Endometrial microvascular endothelial cells (primary cell): ENCODE results near the gene NKD1. TPM values are rescaled to one million over a fixed set of nuclear protein-coding genes. Genes with fewer than 3 reads are reported as not detected.

Experiments used
- in situ Hi-C: cut with HindIII; loops from 2 replicates; pipeline ENCODE4 v1.10.0; 2017; ENCODE audit warnings: low sequenced_read_pairs, low pct_unique_long_range_greater_than_20kb; ENCODE audit errors: inconsistent ontology term
- total RNA-seq: library from RNA; depleted of rRNA; stranded (reverse); fragments of >200 nt; gene quantifications from one replicate; pipeline ENCODE4 v1.2.3, GENCODE V29; 2015; ENCODE audit errors: inconsistent ontology term

The NKD1 gene
- total RNA-seq, 1 donor from 2014 or later = under 0.01 TPM

DNA sequence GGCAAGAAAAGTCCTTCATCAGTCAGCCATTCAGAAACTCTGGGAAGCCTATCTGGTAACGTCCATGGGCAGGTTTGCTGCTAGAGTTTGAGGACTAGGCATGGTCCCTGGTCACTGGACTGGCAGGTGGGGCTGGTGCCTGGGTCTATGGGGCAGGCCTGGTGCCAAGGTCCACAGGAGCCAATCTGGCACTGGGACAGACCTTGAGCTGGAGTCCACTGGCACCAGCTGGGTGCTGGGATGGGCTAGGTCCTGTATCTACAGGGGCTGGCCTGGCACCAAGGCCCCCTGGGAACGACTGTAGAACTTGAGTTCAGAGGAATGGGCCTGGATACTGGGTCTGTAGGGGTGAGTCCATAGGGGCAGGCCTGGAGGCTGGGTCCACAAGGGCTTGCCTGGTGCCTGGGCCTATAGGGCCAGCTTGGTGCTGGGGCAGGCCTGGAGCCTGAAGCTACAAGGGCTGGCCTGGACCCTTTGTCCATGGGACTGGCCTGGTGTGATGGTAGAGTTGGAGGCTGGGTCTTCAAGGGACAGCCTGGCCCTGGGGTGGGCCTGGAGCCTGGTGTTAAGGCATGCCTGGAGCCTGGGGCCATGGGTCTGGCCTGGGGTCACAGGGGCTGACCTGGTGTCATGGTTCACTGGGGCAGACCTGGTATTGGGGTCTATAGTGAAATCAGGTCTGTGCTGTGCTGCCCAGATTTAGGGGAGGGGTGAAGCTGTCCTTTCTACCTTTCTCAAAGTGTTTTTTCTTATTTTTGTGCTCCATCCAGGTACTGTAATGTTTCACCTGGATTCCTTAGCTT lies 30.5 kb upstream of the NKD1 start:
- in situ Hi-C loops = no loop called here

DNA sequence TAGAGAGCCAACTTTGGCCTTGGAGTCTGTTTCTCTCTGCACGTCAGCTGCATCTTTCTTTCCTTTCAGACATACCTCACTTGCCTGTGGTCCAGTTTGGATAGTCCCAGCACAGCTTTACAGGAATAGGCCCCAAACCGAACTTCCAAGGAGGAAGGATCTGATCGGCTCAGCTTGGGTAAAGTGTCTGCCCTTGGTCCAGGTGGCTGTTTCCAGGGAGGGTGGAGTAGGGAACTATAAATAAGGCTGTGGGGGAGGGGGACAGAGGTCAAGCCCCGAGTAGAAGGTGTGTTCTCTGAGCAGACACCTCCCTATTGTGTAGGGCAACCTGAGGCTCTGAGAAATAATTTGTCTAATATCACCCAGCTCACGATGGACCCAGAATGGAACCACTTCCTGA lies 29.2 kb upstream of the NKD1 start:
- in situ Hi-C loops = no loop called here

DNA sequence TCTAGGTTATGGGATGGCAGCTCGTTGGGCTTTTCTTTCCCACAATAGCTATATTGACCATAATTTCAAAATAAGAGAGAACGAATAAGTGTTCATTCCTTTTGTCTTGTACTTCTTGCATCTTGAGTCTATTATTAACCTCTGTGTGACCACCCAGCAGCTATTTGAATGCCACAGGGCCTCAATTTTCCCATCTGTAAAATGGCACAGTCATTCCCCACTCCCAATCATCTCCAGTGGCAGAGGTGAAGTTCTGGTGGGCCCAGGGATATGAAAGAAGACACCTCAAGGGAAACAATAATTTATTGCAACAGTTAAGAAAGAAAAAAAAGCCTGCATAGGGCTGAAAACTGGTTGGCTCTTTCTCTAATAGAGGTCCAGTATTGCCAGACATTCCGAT lies 28.6 kb upstream of the NKD1 start:
- in situ Hi-C loops = no loop called here

DNA sequence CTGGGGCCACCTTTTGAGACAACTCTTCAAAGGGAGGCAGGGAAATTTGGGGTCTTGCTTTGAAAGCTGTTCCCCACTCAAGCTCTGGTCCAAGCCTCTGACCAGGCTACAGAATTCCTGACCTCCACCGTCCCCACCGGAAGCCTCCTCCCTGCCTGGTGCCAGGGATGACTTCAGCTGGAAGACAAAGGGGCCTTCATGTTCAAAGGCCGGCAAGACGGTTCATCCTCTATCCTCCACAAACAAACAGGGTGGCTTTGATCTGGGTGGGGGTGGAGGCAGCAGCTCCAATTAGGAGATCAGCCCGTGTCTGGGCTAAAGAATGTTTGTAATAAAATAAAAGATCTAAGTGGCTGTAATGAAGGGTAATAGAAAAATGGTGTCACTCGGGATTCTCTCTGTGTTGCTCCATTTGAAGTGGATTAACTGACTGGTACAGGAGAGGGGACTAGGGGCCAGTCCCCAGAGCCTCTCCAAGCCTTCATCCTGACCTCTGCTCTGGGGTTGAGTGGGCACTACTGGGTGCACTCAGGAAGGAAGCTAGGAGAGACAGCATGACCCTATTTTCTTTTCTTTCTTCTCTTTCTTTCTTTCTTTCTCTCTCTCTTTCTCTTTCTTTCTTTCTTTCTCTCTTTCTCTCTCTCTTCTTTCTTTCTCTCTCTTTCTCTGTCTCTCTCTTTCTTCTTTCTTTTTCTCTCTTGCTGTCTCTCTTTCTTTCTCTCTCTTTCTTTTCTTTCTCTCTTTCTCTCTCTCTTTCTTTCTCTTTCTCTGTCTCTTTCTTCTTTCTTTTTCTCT lies 27.5 kb upstream of the NKD1 start:
- in situ Hi-C loops = no loop called here

DNA sequence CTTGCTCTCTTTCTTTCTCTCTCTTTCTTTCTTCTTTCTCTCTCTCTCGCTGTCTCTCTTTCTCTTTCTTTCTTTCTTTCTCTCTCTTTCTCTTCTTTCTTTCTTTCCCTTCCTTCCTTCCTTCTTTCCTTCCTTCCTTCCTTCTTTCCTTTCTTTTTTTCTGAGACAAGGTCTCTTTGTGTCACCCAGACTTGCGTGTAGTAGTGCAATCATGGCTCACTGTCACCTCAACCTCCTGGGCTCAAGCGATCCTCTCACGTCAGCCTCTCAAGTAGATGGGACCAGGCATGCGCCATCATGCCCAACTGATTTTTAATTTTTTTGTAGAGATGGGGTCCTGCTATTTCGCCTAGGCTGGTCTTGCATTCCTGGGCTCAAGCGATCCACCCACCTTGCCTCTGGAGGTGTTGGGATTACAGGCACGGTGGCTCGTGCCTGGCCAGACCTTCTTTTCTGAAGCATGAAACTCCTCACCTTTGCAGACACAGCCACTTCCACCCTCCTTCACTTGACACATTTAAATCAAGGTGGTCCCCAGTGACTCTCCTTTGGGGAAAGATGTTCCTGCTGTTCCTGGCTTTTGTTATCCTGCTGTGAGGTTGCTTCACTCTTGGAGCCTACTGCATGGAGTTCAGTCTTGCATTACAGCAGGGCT lies 26.8 kb upstream of the NKD1 start:
- in situ Hi-C loops = no loop called here

DNA sequence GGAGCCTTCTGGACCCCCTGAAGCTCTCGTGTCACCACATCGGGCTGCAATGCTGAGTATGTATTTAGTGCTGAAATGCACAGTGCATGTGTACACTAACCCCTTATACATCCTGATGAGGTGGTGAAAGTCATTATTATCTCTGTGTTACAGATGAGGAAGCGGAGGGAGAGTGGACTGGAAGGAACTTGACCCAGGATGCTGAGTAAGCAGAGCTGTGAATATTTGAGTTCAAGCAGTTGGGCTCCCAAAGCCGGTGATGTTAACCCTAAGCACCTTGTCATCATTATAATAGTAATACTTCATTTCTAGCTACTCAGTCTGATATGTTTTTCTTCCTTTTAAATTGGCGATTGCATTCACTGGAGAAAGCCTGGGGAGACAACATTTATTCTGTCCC lies 25.9 kb upstream of the NKD1 start:
- in situ Hi-C loops = no loop called here

DNA sequence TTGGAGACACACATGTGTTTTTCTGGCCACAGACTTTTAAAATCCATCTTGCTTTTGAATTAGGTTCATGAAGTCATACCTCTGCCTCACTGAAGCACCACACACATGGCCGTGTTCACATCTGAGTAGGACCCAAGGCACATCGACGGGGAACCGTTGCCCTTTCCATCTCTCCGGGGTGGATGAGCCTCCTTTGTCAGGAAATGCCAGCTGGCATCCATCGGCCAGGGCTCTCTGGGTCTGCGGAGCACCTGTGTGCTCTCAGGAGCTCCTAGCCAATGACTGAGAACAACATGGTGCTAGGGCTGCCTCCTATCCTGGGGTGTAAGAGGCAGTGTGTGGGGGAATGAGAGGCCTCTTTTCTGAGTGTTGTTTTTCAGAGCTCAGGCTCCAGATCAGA lies 24.5 kb upstream of the NKD1 start:
- in situ Hi-C loops = no loop called here

DNA sequence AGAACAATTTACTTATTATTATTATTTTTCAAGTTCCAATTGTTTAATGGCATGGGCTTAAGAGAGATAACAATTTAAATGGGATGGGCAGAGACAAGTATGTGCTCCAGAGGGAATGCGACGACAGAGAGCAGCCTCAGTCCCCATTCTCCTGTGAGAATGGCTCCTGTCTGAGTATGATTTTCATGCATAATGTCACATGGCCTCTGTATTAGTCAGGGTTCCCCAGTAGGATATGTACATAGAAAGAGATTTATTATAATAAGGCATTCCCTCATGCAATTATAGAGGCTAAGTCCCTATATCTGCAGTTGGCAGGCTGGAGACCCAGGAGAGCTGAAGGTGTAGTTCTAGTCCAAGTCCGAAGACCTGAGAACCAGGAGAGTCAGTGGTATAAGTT lies 22.9 kb upstream of the NKD1 start:
- in situ Hi-C loops = no loop called here

DNA sequence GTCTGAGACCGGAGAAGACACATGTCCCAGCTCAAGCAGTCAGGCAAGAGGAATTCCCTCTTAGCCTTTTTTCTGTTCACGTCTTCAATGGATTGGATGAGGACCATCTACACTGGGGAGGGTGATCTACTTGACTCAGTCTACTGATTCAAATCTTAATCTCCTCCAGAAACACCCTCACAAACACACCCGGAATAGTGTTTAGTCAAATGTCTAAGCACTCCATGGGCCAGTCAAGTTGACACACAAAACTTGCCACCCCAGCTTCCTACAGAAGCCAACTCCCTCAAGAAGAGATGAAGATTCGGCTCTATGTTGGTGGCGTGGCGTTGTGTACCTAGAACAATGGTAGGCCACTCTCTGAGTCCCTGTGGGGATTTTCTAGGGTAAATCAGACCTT lies 22.5 kb upstream of the NKD1 start:
- in situ Hi-C loops = no loop called here

DNA sequence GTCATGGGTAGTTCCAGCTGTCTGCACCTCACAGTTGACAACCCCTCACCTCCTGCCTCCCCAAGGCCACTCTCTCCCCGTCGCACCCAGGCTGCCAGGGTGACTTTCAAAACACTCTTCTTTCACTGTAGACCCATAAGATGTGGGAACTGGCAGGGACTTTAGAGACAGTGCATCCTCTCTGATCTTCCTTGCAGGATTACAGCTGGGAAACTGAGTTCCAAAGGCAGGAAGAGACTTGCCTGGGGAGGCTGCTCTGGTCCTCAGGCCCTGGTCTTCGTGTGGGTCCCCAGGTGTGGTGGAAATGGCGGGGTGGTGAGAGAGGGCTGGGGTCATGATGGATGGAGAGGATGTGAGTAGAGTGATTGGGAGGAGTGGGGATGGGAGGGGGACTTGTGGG lies 21.9 kb upstream of the NKD1 start:
- in situ Hi-C loops = no loop called here

DNA sequence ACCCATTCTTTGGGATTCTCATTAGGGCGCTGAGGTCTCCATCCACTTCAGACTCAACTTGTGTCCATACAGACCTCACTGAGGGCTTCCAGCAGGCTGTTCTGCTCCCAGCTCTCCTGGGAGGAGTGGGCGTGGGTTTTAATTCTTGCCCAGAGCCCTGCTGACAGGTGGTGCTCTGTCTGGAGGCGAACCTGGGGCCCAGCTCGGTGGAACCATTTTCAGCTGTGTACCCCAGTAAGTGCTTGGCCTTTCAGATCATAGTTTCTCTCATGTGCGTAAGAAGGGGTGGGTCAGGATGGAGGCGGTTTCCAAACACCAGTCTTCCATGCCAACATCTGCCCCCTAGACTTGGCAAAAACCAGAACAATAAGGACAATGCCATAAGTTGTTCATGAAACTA lies 21.4 kb upstream of the NKD1 start:
- in situ Hi-C loops = no loop called here

DNA sequence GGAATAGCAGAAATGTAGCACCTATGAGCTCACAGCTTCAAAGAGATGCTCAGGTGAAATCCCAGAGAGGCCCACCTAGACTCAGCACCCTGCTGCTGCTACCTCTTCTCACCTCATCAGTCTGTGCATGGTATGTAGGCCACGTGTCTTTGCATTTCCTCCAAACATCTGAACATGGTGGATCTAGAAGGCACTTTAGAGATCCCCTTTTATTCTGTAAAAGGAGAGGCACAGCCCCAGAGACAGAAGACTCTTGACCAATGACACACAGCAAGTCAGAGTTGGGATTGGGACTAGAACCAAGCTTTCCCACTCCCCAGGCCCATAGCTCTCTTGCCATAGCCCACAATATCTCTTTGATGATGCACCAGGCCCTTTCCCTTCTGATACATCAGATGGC lies 19.4 kb upstream of the NKD1 start:
- in situ Hi-C loops = no loop called here

DNA sequence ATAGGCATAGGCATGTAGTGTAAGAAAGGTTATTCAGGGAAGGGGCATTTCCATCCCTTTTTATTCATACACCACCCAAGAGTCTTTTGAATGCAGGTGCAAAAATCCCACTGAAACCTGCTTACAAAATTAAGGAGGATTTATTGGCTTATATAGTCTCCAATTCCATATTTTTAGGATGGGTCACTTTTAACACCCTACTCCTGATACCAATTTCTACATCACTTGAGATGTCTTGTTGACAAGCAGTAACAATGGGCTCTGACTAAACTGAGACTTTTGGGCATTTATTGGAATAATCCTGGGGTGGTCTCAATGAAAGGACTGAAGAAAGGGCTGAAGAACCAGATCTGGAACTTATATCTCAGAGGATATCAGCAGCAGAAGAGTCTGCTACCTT lies 18.9 kb upstream of the NKD1 start:
- in situ Hi-C loops = no loop called here

DNA sequence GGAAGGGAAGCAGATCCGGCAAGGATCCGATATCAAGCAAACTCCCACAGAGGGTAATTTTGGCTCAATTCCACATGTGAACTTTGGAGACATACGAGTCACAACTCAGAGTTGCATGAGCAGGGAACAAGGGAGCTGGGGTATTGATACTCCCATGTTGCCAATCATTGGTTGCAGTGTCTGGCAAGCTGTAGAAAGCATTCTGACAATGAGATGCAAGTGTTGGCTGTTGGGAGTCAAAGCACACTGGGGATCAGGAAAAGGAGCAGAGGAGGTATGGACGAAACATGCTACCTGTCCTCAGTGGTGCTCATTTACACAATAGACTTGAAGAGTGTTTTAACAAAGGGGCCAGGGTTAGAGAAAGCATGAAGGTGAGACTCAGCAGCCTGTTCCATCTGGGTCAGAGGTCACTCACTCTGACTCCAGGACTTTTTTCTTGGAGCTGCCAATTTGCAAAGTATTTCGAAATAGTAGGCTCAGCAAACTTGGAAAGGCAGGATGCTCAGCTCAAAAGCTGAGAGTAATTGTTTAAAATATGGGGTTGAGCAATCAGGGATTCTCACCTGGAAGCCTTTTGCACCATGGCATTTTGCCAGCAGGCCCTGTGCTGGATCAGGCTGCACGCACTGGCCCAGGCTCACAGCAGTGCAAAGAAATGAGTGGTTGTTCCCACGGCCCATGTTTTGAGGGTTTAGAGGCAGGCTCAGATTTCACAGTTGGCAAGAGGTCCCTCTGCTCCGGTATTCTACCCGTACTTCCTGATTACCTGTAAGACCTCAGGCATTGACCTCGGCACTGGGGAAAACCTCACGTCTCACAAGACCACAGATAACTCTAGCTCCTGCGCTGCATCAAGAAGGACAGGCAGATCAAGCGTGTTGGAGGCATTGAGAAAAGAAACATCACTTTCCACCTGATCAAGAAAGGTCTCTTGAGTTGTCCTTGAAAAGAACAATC lies 17.6 kb upstream of the NKD1 start:
- in situ Hi-C loops = no loop called here

DNA sequence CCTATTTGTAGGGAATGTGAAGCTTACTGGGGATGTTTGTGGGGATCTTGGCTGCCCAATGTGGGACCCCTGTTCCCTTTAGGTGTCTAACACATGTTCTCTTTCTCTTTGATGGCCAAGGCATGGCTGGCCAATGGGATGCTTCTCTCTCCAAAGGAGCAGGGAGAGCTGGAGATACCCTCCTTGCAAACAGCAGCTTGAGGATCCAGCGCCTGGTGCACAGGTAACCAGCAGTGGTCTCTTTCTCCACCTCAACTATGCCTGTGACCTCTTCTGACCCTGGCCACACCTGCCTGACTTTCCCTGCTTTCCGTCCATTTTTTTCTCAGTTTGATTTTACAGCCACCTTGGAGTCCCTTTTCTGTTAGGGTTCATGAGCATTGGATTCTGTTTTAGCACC lies 16.8 kb upstream of the NKD1 start:
- in situ Hi-C loops = no loop called here

DNA sequence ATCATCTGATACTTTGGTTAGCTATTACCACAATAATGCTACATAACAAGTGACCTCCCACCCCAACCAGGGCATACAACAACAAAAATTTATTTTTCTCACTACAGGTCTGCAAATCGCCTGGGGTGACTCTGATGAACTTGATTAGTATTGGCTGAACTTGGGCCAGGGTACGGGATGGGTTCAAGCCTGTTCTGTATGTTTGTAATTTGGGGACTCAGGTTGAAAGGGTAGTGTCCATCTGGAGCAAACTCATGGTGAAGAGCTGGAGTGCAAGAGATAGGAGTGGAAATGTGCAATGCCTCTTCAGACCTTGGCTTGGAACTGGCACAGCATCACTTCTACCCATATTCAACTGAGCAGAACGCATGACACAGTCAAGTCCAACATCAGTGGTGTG lies 16.3 kb upstream of the NKD1 start:
- in situ Hi-C loops = no loop called here

DNA sequence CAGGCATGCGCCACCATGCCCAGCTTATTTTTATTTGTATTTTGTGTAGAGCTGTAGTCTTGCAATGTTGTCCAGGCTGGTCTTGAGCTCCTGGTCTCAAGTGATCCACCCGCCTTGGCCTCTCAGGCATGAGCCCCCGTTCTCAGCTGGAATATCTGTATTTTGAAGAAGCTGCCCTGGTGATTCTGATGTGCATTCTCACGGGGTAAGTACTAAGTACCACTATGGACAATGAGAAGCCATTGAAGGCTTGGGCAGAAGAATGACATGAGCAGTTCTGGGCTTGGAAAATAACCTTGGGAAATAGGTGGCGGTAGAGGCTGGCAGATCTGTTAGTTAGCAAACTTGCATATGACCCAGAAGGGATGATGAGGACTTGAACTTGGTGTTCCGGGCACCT lies 15.6 kb upstream of the NKD1 start:
- in situ Hi-C loops = no loop called here

DNA sequence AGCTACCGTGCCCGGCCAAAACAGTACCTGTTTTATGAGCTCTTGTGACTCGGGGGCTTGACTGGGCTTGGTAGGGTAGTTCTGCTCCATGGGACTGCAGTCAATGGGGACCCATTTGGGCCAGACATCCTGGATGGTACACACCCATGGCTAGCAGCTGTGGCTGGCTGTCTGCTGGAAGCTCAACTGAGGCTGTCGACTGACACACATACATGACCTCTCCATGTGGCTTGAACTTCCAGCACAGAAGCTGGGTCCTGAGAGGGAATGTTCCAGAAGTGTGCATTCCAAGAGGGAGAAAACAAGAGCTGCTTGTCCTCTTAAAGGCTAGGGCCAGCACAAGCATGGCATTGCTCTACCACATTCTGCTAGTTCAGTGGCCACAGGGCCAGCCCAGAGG lies 14.9 kb upstream of the NKD1 start:
- in situ Hi-C loops = no loop called here

DNA sequence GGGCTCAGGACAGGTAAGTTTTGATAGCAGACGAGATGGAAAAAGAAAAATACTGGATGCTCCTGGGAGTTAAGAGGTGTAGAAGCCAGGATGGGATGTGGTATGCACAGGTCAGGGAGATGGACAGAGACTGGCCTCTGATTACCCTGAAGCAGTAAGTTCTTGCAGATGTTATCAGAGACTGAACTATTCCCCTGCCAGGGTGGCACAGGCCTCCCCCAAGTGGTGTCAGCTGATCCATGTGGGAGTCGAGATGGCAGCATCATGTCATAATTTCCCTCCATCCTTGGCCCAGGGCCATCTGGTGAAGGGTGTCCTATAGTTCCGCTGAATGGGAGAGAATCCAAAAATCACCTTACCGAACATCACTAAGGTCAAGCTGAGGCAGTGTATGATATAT lies 14.1 kb upstream of the NKD1 start:
- in situ Hi-C loops = no loop called here
